ENCODE results near the gene FAM131A.

Gene FAM131A

DNA sequence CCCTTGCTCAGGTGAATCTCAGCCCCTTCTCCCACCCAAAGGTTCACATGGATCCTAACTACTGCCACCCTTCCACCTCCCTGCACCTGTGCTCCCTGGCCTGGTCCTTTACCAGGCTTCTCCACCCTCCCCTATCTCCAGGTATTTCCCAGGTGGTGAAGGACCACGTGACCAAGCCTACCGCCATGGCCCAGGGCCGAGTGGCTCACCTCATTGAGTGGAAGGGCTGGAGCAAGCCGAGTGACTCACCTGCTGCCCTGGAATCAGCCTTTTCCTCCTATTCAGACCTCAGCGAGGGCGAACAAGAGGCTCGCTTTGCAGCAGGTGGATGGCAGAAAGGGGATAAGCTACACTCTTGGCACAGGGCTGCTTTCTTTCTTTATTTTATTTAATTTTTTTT is 4.5 kb downstream of the FAM131A start:
- no peak overlapping the region for H3K4me3 ChIP-seq (replicated peaks; ENCODE audit: insufficient read depth, low read length)
- TF ChIP-seq, protein P1, sequence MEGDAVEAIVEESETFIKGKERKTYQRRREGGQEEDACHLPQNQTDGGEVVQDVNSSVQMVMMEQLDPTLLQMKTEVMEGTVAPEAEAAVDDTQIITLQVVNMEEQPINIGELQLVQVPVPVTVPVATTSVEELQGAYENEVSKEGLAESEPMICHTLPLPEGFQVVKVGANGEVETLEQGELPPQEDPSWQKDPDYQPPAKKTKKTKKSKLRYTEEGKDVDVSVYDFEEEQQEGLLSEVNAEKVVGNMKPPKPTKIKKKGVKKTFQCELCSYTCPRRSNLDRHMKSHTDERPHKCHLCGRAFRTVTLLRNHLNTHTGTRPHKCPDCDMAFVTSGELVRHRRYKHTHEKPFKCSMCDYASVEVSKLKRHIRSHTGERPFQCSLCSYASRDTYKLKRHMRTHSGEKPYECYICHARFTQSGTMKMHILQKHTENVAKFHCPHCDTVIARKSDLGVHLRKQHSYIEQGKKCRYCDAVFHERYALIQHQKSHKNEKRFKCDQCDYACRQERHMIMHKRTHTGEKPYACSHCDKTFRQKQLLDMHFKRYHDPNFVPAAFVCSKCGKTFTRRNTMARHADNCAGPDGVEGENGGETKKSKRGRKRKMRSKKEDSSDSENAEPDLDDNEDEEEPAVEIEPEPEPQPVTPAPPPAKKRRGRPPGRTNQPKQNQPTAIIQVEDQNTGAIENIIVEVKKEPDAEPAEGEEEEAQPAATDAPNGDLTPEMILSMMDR (IDR thresholded peaks at IDR 0.05; ENCODE audit: insufficient read depth, low read length) = no peak
- TF ChIP-seq POLR2AphosphoS5 (IDR thresholded peaks at IDR 0.05; ENCODE audit: low read depth) (no peak), SPI1 (IDR thresholded peaks at IDR 0.05; ENCODE audit: borderline replicate concordance, low read depth) (no peak), GABPA (IDR thresholded peaks at IDR 0.05; ENCODE audit: low read depth) (no peak)
- TF ChIP-seq, protein P2, sequence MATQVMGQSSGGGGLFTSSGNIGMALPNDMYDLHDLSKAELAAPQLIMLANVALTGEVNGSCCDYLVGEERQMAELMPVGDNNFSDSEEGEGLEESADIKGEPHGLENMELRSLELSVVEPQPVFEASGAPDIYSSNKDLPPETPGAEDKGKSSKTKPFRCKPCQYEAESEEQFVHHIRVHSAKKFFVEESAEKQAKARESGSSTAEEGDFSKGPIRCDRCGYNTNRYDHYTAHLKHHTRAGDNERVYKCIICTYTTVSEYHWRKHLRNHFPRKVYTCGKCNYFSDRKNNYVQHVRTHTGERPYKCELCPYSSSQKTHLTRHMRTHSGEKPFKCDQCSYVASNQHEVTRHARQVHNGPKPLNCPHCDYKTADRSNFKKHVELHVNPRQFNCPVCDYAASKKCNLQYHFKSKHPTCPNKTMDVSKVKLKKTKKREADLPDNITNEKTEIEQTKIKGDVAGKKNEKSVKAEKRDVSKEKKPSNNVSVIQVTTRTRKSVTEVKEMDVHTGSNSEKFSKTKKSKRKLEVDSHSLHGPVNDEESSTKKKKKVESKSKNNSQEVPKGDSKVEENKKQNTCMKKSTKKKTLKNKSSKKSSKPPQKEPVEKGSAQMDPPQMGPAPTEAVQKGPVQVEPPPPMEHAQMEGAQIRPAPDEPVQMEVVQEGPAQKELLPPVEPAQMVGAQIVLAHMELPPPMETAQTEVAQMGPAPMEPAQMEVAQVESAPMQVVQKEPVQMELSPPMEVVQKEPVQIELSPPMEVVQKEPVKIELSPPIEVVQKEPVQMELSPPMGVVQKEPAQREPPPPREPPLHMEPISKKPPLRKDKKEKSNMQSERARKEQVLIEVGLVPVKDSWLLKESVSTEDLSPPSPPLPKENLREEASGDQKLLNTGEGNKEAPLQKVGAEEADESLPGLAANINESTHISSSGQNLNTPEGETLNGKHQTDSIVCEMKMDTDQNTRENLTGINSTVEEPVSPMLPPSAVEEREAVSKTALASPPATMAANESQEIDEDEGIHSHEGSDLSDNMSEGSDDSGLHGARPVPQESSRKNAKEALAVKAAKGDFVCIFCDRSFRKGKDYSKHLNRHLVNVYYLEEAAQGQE (IDR thresholded peaks at IDR 0.05; ENCODE audit: insufficient replicate concordance, low read depth) = no peak
- no peak overlapping the region for H3K27ac ChIP-seq (replicated peaks)
- no peaks in the 10 kb centered on the region for H3K27me3 ChIP-seq (ENCODE audit: insufficient read depth, poor library complexity, severe bottlenecking)
- no peak for DNase-seq (ENCODE audit: low read depth in 1 of 2, low spot score in 1 of 2)

DNA sequence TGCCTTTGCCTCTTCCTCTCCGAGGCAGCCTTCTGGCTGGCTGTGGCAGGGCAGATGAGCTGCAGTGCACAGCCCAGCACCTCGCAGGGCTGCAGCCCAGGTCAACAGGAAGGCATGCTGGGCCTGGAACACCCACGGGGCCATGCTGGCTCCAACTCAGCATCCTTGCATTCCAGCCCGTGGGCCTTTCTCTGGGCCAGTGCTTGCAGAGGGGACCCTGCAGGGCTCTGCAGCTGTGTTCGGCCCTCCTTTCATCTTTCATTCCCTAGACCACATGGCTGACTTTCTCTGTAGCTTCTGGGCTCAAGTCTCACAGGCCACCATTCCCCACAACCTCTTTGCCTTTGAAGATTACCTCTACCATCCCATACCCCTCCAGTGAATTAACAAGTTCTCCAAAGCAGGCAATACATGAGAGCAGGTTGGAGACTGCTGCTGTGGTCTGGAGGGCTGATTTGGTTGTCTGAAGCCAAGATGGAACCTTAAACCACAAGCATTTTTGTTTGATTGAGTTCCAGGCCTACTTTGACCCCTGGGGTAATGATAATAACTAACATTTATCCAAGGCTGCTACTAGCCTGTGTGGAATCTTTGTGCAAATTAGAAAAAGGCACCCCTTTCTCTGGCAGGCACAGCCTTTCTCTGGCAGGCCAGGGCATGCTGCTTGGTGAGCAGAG is 5.9 kb downstream of the FAM131A start:
- H3K4me3 ChIP-seq (replicated peaks; ENCODE audit: insufficient read depth, low read length) = no peak overlapping the region
- no peak for TF ChIP-seq POLR2AphosphoS5 (IDR thresholded peaks at IDR 0.05; ENCODE audit: low read depth)
- no peak for TF ChIP-seq GABPA (IDR thresholded peaks at IDR 0.05; ENCODE audit: low read depth)
- TF ChIP-seq, protein P1 (IDR thresholded peaks at IDR 0.05; ENCODE audit: insufficient read depth, low read length) = no peak
- no peak for TF ChIP-seq SPI1 (IDR thresholded peaks at IDR 0.05; ENCODE audit: borderline replicate concordance, low read depth)
- TF ChIP-seq, protein P2 (IDR thresholded peaks at IDR 0.05; ENCODE audit: insufficient replicate concordance, low read depth) = no peak
- H3K27me3 ChIP-seq (ENCODE audit: insufficient read depth, poor library complexity, severe bottlenecking) = no peaks in the 10 kb centered on the region
- DNase-seq (ENCODE audit: low read depth in 1 of 2, low spot score in 1 of 2) = no peak
- no peak overlapping the region for H3K27ac ChIP-seq (replicated peaks)

DNA sequence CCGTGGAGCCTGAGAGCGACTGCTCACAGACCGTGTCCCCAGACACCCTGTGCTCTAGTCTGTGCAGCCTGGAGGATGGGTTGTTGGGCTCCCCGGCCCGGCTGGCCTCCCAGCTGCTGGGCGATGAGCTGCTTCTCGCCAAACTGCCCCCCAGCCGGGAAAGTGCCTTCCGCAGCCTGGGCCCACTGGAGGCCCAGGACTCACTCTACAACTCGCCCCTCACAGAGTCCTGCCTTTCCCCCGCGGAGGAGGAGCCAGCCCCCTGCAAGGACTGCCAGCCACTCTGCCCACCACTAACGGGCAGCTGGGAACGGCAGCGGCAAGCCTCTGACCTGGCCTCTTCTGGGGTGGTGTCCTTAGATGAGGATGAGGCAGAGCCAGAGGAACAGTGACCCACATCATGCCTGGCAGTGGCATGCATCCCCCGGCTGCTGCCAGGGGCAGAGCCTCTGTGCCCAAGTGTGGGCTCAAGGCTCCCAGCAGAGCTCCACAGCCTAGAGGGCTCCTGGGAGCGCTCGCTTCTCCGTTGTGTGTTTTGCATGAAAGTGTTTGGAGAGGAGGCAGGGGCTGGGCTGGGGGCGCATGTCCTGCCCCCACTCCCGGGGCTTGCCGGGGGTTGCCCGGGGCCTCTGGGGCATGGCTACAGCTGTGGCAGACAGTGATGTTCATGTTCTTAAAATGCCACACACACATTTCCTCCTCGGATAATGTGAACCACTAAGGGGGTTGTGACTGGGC is 7.3 kb downstream of the FAM131A start:
- no peak overlapping the region for H3K27ac ChIP-seq (replicated peaks)
- no peak for DNase-seq (ENCODE audit: low read depth in 1 of 2, low spot score in 1 of 2)
- TF ChIP-seq POLR2AphosphoS5 (IDR thresholded peaks at IDR 0.05; ENCODE audit: low read depth) = no peak
- no peak for TF ChIP-seq GABPA (IDR thresholded peaks at IDR 0.05; ENCODE audit: low read depth)
- TF ChIP-seq SPI1 (IDR thresholded peaks at IDR 0.05; ENCODE audit: borderline replicate concordance, low read depth) = no peak
- TF ChIP-seq, protein P1 (IDR thresholded peaks at IDR 0.05; ENCODE audit: insufficient read depth, low read length) = no peak
- TF ChIP-seq, protein P2 (IDR thresholded peaks at IDR 0.05; ENCODE audit: insufficient replicate concordance, low read depth) = no peak

More for the DNA sequence above, 7.3 kb downstream of the FAM131A start:
- no peaks in the 10 kb centered on the region for H3K27me3 ChIP-seq (ENCODE audit: insufficient read depth, poor library complexity, severe bottlenecking)
- H3K4me3 ChIP-seq (replicated peaks; ENCODE audit: insufficient read depth, low read length) = no peak overlapping the region

All from HL-60 (cell line).